Heart left ventricle (tissue), 16 donors: Measurements from ENCODE around the gene PALLD. TPM values are rescaled to one million over a fixed set of nuclear protein-coding genes. Genes with fewer than 3 reads are reported as not detected.

Experiments
- ATAC-seq, 4 donors: fragments of 200-7000 bp; cut with Tn5 transposase; one replicate each; pipeline ENCODE4 v1.9.1; 2020 to 2022; ENCODE audit warnings: moderate library complexity in 4 of 4, mild to moderate bottlenecking in 3 of 4, moderate number of reproducible peaks in 1 of 4
- DNase-seq, 5 donors: peaks; one replicate each; pipeline ENCODE4 v3.0.0-alpha.2; 2020
- H3K27ac ChIP-seq, 12 donors: fragments of 200-600 bp; sonication (generic) in 4 of 12; one replicate each; pipeline versions ENCODE4 v1.5.0 to v1.8.0; 2016 to 2022; ENCODE audit warnings: mild to moderate bottlenecking in 2 of 12
- H3K27me3 ChIP-seq, 9 donors: fragments of 200-600 bp; sonication (generic) in 2 of 9; one replicate each; pipeline versions ENCODE4 v1.5.1 to v1.8.0; 2016 to 2022; ENCODE audit warnings: mild to moderate bottlenecking in 3 of 9
- H3K36me3 ChIP-seq, 9 donors: fragments of 200-600 bp; sonication (generic) in 2 of 9; one replicate each; pipeline versions ENCODE4 v1.5.0 to v1.8.0; 2018 to 2022; ENCODE audit warnings: mild to moderate bottlenecking in 2 of 9
- H3K4me1 ChIP-seq, 12 donors: fragments of 200-600 bp; sonication (generic) in 4 of 12; one replicate each; pipeline versions ENCODE4 v1.5.0 to v1.8.0; 2016 to 2022; ENCODE audit warnings: mild to moderate bottlenecking in 3 of 12
- H3K4me3 ChIP-seq, 12 donors: fragments of 200-600 bp; sonication (generic) in 4 of 12; one replicate each; pipeline versions ENCODE4 v1.5.0 to v1.8.0; 2017 to 2022; ENCODE audit warnings: mild to moderate bottlenecking in 9 of 12, moderate library complexity in 4 of 12
- H3K9me3 ChIP-seq, 12 donors: fragments of 200-600 bp; sonication (generic) in 4 of 12; one replicate each; pipeline versions ENCODE4 v1.5.0 to v1.8.0; 2016 to 2022; ENCODE audit warnings: mild to moderate bottlenecking in 1 of 12
- POLR2A ChIP-seq, 2 donors: fragments of 450-650 bp; IDR thresholded peaks; one replicate each; pipeline ENCODE4 v1.6.1; 2017; ENCODE audit warnings: antibody characterized with exemption in 2 of 2, mild to moderate bottlenecking in 2 of 2, moderate library complexity in 2 of 2
- WGBS, 4 donors: extraction: QIAGEN DNeasy Blood & Tissue Kit in 2 of 4; methylation state at CpG; one replicate each; pipeline versions ENCODE4 v1.1.5 to v1.1.7; 2013 to 2018; 5-methylcytosine and 5-hydroxymethylcytosine counted together
- intact Hi-C, 10 donors: fragments of 100-400 bp; cut with DNase I; formaldehyde crosslinking; loops; one replicate each; pipeline versions ENCODE4 v1.11.1 to v1.14.2; 2022
- polyA plus RNA-seq, 2 donors: library from polyadenylated mRNA; stranded (reverse); fragments of 200-250 nt; gene quantifications; one replicate each; pipeline ENCODE4 v1.2.3, GENCODE V29; 2013
- total RNA-seq, 9 donors: library from RNA; depleted of rRNA in 2 of 9; stranded (reverse); fragments of >200 nt in 2 of 9; fragmentation: NEBNext Ultra II Directional in 3 of 9; extraction: Animal tissue kit (Norgen Biotek cat#: 25700) in 3 of 9; gene quantifications; one replicate each; pipeline versions ENCODE4 v1.1.0 to v1.2.4, GENCODE V29; 2016 to 2023
- TF ChIP-seq, protein P1 (sequence below), 12 donors: fragments of 200-600 bp; sonication (generic) in 4 of 12; IDR thresholded peaks; one replicate each; pipeline versions ENCODE4 v1.5.0 to v1.8.0; 2018 to 2022; ENCODE audit warnings: antibody characterized with exemption in 12 of 12, mild to moderate bottlenecking in 5 of 12
- donor health status: ischemic (EF 13 %, LVEDD 7.1; RV severe dilation, severe dysfunction).
- donor health status: healthy with polysubstance abuse.
- donor health status: DM: no; HTN: yes; CAD: no.
- donor health status: DM: no; HTN: no; CAD: no.
- donor health status: ischemic (EF 25% LVEDD 6.9; RV normal size, moderate dysfunction).
- donor health status: ischemic (EF 25% LVEDD 5.7; RV mildly dilated, moderate dysfunction).
- donor health status: healthy.
- donor health status: DM: yes; HTN: yes; CAD: no.
- donor health status: ischemic (EF 35%, LVEDD 5.7; RV mildly dilated, moderate dysfunction).
- donor health status: nonischemic (EF 11% LVEDD 7.7; RV severe dilation, severe dysfunction).
- donor health status: DM: yes; HTN: yes; CAD: no.
- donor health status: PGD.
- donor health status: ischemic (EF 29% LVEDD 5.4; RV normal size, mild dysfunction).
- donor health status: nonischemic (EF 23%, LVEDD 6.1; RV moderate dilation, normal function).

The PALLD gene
- total and polyA plus RNA-seq, 11 donors, result 193 to 1,428 (median 1,015) TPM

DNA sequence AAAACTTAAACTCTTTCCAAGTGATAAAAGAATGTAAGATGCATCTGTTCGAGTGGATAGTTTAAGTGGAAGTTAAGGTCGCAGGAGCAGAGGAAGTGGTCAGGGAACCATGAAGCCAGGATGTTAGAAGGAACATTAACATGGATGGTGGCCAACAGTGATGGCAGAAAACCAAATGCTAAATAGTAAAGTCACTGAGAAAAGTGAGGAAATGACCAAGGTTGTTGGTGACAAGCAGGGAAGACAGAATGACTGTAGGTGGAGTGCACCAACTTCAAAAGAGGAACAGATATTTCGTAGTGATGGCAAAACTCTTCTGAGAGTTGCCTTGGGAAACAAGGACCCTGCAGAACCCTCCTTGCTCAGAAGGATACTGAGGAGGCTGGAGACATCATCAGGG, 226.2 kb downstream of the PALLD start:
- TF ChIP-seq, protein P1, sequence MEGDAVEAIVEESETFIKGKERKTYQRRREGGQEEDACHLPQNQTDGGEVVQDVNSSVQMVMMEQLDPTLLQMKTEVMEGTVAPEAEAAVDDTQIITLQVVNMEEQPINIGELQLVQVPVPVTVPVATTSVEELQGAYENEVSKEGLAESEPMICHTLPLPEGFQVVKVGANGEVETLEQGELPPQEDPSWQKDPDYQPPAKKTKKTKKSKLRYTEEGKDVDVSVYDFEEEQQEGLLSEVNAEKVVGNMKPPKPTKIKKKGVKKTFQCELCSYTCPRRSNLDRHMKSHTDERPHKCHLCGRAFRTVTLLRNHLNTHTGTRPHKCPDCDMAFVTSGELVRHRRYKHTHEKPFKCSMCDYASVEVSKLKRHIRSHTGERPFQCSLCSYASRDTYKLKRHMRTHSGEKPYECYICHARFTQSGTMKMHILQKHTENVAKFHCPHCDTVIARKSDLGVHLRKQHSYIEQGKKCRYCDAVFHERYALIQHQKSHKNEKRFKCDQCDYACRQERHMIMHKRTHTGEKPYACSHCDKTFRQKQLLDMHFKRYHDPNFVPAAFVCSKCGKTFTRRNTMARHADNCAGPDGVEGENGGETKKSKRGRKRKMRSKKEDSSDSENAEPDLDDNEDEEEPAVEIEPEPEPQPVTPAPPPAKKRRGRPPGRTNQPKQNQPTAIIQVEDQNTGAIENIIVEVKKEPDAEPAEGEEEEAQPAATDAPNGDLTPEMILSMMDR (IDR thresholded peaks at IDR 0.05), result peak in 1 of 12 donors; percentile 6
- TF ChIP-seq POLR2A (IDR thresholded peaks at IDR 0.05), result no peak
- intact Hi-C loops, result no loop called here
- peaks cover 0 to 11% (median 0%) of the 10 kb centered on the region in 12 donors for H3K9me3 ChIP-seq
- peak overlapping the region in 6 of 12 donors; percentile 3 to 51 (median 27) for H3K27ac ChIP-seq
- H3K27me3 ChIP-seq, result no peaks in the 10 kb centered on the region
- ATAC-seq (peak in 3 of 4 donors; percentile 44 to 53 (median 48)), DNase-seq (peak in 2 of 5 donors; percentile 29 to 31)
- no peaks in the 10 kb centered on the region for H3K36me3 ChIP-seq
- peaks cover 0 to 32% (median 22%) of the 10 kb centered on the region in 12 donors for H3K4me1 ChIP-seq
- 22 to 28% (median 24%) methylated on average over 3 of the region's 3 CpGs for WGBS, 4 donors
- no peak overlapping the region for H3K4me3 ChIP-seq

DNA sequence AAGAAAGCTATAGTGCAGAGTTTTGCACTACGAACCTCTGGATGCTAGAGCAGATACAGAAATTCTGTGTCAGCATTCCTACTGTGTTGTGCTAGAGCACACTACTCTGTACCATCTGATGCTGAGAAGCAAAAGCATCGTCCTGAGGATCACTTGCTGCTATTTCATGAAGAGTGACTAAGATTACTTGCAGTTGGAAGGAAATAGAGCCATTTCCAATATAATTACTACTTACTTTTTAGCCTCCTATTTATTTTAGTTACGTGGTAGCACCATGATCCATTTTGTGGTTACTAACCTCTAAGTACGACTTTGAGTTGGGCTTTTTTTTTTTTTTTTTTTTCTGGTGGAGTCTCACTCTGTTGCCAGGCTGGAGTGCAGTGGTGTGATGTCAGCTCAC, 226.7 kb downstream of the PALLD start:
- Histone ChIP-seq H3K4me3 (no peak overlapping the region), H3K4me1 (peaks cover 0 to 29% (median 16%) of the 10 kb centered on the region in 12 donors), H3K27ac (peak overlapping the region in 4 of 12 donors; percentile 11 to 51 (median 44)), H3K9me3 (peaks cover 0 to 16% (median 0%) of the 10 kb centered on the region in 12 donors), H3K27me3 (no peaks in the 10 kb centered on the region), H3K36me3 (no peaks in the 10 kb centered on the region)
- TF ChIP-seq, protein P1 (IDR thresholded peaks at IDR 0.05), result no peak
- no peak for TF ChIP-seq POLR2A (IDR thresholded peaks at IDR 0.05)
- 73 to 81% (median 75%) methylated on average over 4 of the region's 4 CpGs for WGBS, 4 donors
- intact Hi-C loops, result no loop called here
- ATAC-seq (no peak), DNase-seq (no peak)

DNA sequence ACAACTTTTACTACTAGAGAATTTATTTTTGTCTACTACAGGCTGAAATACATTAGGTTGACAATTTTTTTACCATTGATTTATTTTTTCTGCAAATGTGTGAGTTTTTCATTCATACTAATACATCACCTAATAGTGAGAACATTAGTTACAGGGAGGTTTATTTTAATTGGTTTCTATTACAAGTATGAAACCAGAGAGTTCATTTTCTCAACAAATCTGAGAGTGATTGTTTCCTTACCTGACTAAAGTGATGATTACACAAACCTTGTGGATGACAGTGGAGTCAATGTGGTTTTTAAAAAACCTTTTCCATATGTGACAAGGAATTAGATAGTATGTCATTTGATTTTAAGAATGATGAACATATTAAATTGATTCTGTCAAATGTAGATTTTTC, 227.4 kb downstream of the PALLD start:
- no peak for ATAC-seq
- Histone ChIP-seq H3K4me3 (no peak overlapping the region), H3K27me3 (no peaks in the 10 kb centered on the region), H3K27ac (no peak overlapping the region), H3K9me3 (peaks cover 0 to 16% (median 0%) of the 10 kb centered on the region in 12 donors), H3K36me3 (no peaks in the 10 kb centered on the region), H3K4me1 (peaks cover 0 to 29% (median 14%) of the 10 kb centered on the region in 12 donors)
- TF ChIP-seq, protein P1 (IDR thresholded peaks at IDR 0.05), result no peak
- no peak for TF ChIP-seq POLR2A (IDR thresholded peaks at IDR 0.05)
- DNase-seq, result no peak
- intact Hi-C loops, result no loop called here

DNA sequence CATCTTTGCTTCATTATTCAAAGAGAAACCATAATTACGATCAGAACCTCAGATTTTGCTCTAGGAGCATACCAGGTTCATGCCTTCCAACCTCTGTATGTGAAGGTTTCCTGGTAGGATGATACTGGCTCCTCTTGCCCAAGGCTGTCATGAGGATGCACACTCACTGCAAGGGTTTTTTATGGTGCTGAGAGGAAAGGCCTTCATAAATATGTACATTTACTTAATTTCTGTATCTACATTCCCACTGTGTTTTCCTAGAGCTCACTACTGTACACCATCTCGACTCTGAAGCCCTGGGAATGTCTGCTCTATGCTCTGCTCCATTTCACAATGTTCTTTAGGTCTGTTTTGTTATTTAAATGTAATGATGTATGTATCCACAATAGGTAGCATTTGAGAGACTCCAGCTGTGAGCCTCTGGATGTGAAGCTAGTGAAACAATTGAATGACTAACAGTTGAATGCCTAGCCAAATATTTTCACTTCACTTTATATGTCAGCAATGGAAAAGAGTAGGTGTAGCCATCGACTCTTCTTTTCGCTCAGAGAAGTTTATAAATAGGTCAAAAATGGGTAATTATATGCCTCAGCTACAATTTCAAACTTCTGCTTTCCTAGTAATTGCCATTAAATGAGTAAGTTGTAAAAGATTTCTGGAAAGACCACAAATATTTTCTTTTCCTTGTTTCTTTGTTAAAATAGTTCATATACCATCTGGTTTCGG, 228.0 kb downstream of the PALLD start:
- H3K9me3 ChIP-seq, result peaks cover 0 to 16% (median 0%) of the 10 kb centered on the region in 12 donors
- peaks cover 0 to 29% (median 14%) of the 10 kb centered on the region in 12 donors for H3K4me1 ChIP-seq
- intact Hi-C loops, result loop anchor here in 1 of 10 donors (5.0 kb wide), 1 partner anchor 42 kb away; no protein-coding TSS in a partner anchor
- TF ChIP-seq, protein P1 (IDR thresholded peaks at IDR 0.05), result no peak
- TF ChIP-seq POLR2A (IDR thresholded peaks at IDR 0.05), result no peak
- DNase-seq, result no peak
- H3K4me3 ChIP-seq, result no peak overlapping the region
- no peaks in the 10 kb centered on the region for H3K36me3 ChIP-seq
- H3K27me3 ChIP-seq, result no peaks in the 10 kb centered on the region
- ATAC-seq, result no peak
- WGBS, 4 donors, result 91 to 93% (median 92%) methylated on average over 5 of the region's 5 CpGs
- no peak overlapping the region for H3K27ac ChIP-seq
